GM12872 (cell line): Measurements from ENCODE around the gene INSC.

Experiments
- CTCF ChIP-seq: IDR thresholded peaks from 3 replicates; pipeline ENCODE4 v1.5.1; 2011; ENCODE audit warnings: low read depth, mild to moderate bottlenecking, low read length, moderate library complexity; ENCODE audit not compliant: insufficient read depth

Gene INSC

GRCh38 chr11:15223318-15223717 lies 108.6 kb downstream of the INSC start:
- TF ChIP-seq CTCF = no peak

- no peak for TF ChIP-seq CTCF
Measured at GRCh38 chr11:15224466-15224865, 109.7 kb downstream of the INSC start.

- no peak for TF ChIP-seq CTCF
Measured at GRCh38 chr11:15227011-15227410, 112.3 kb downstream of the INSC start.

GRCh38 chr11:15228331-15228849 lies 113.7 kb downstream of the INSC start:
- TF ChIP-seq CTCF = no peak

GRCh38 chr11:15229069-15229468 lies 114.3 kb downstream of the INSC start:
- TF ChIP-seq CTCF = no peak

- TF ChIP-seq CTCF = no peak
Measured at GRCh38 chr11:15232496-15232895, 117.8 kb downstream of the INSC start.

- TF ChIP-seq CTCF = no peak
Measured at GRCh38 chr11:15233371-15234165, 118.8 kb downstream of the INSC start.
